GM18508 (cell line): ENCODE measurements around the gene KRTAP23-1.

Experiments used
- ATAC-seq: cut with Tn5 transposase; IDR thresholded peaks from one replicate; pipeline ENCODE4 v1.9.1; 2021; ENCODE audit warnings: moderate number of reproducible peaks; ENCODE audit not compliant: insufficient read depth, unreplicated experiment

Gene KRTAP23-1

GRCh38 chr21:30315701-30316100 is 32.7 kb downstream of the KRTAP23-1 start:
- no peak for ATAC-seq

- no peak for ATAC-seq
Observed at GRCh38 chr21:30306884-30307283, 41.5 kb downstream of the KRTAP23-1 start.

GRCh38 chr21:30305136-30305535 is 43.3 kb downstream of the KRTAP23-1 start:
- no peak for ATAC-seq
